SK-N-SH treated with all-trans-retinoic acid at 6 μM for 48 hours (cell line): ENCODE data around the gene FNDC3B.

ENCODE experiments used
- ATAC-seq: fragments of 200-7000 bp; cut with Tn5 transposase; 3 replicates; pipeline ENCODE4 v1.9.1; 2020; ENCODE audit warnings: mild to moderate bottlenecking, moderate library complexity
- ARNTL ChIP-seq: fragments of 450-650 bp; formaldehyde crosslinking; IDR thresholded peaks from 2 replicates; pipeline ENCODE4 v1.5.0; 2020; ENCODE audit warnings: low read depth, mild to moderate bottlenecking, moderate library complexity, borderline replicate concordance
- BACH2 ChIP-seq: fragments of 250-450 bp; sonication (Bioruptor Pico); IDR thresholded peaks from 2 replicates; pipeline ENCODE4 v1.9.0; 2021; ENCODE audit warnings: mild to moderate bottlenecking, borderline replicate concordance
- CREB5 ChIP-seq: fragments of 250-450 bp; sonication (Bioruptor Pico); IDR thresholded peaks from 2 replicates; pipeline ENCODE4 v1.5.1; 2020; ENCODE audit warnings: low read depth, mild to moderate bottlenecking, moderate library complexity
- CSDC2 ChIP-seq: fragments of 250-450 bp; sonication (Bioruptor Pico); IDR thresholded peaks from 2 replicates; pipeline ENCODE4 v1.5.0; 2020; ENCODE audit warnings: mild to moderate bottlenecking, moderate library complexity
- CSRNP3 ChIP-seq: fragments of 250-450 bp; sonication (Bioruptor Pico); IDR thresholded peaks from 2 replicates; pipeline ENCODE4 v1.5.1; 2021; ENCODE audit warnings: mild to moderate bottlenecking, moderate library complexity
- ESRRG ChIP-seq: fragments of 250-450 bp; sonication (Bioruptor Pico); IDR thresholded peaks from 2 replicates; pipeline ENCODE4 v1.6.1; 2021; ENCODE audit warnings: mild to moderate bottlenecking
- ISL1 ChIP-seq: fragments of 250-450 bp; sonication (Bioruptor Pico); IDR thresholded peaks from 2 replicates; pipeline ENCODE4 v2.1.2; 2022; ENCODE audit warnings: mild to moderate bottlenecking, moderate library complexity
- OSR1 ChIP-seq: fragments of 250-450 bp; sonication (Bioruptor Pico); IDR thresholded peaks from 2 replicates; pipeline ENCODE4 v1.8.0; 2022; ENCODE audit warnings: moderate library complexity, mild to moderate bottlenecking, inconsistent platforms
- PATZ1 ChIP-seq: fragments of 250-450 bp; sonication (Bioruptor Pico); IDR thresholded peaks from 2 replicates; pipeline ENCODE4 v1.8.0; 2020; ENCODE audit warnings: mild to moderate bottlenecking, moderate library complexity, borderline replicate concordance
- PPARA ChIP-seq: fragments of 250-450 bp; sonication (Bioruptor Pico); IDR thresholded peaks from 2 replicates; pipeline ENCODE4 v1.5.0; 2020; ENCODE audit warnings: mild to moderate bottlenecking, borderline replicate concordance
- RARB ChIP-seq: fragments of 250-450 bp; sonication (Bioruptor Pico); IDR thresholded peaks from 2 replicates; pipeline ENCODE4 v1.8.0; 2021; ENCODE audit warnings: mild to moderate bottlenecking, moderate library complexity
- SNAI2 ChIP-seq: fragments of 250-450 bp; sonication (Bioruptor Pico); IDR thresholded peaks from 2 replicates; pipeline ENCODE4 v1.5.0; 2020; ENCODE audit warnings: mild to moderate bottlenecking, moderate library complexity
- TCF4 ChIP-seq: fragments of 250-450 bp; sonication (Bioruptor Pico); IDR thresholded peaks from 2 replicates; pipeline ENCODE4 v1.8.0; 2021; ENCODE audit warnings: mild to moderate bottlenecking, moderate library complexity, borderline replicate concordance
- TOX ChIP-seq: fragments of 250-450 bp; sonication (Bioruptor Pico); IDR thresholded peaks from 2 replicates; pipeline ENCODE4 v1.8.0; 2021; ENCODE audit warnings: mild to moderate bottlenecking, moderate library complexity, borderline replicate concordance
- TSHZ2 ChIP-seq: fragments of 250-450 bp; sonication (Bioruptor Pico); IDR thresholded peaks from 2 replicates; pipeline ENCODE4 v1.5.0; 2020; ENCODE audit warnings: mild to moderate bottlenecking, moderate library complexity
- ZC3H10 ChIP-seq: fragments of 250-450 bp; sonication (Bioruptor Pico); IDR thresholded peaks from 2 replicates; pipeline ENCODE4 v1.5.1; 2021; ENCODE audit warnings: mild to moderate bottlenecking, moderate library complexity
- ZFP3 ChIP-seq: fragments of 250-450 bp; sonication (Bioruptor Pico); IDR thresholded peaks from 2 replicates; pipeline ENCODE4 v1.5.0; 2020; ENCODE audit warnings: mild to moderate bottlenecking, moderate library complexity
- ZFP30 ChIP-seq: fragments of 450-650 bp; formaldehyde crosslinking; IDR thresholded peaks from 2 replicates; pipeline ENCODE4 v1.5.0; 2022; ENCODE audit warnings: mild to moderate bottlenecking, moderate library complexity
- ZNF565 ChIP-seq: fragments of 450-650 bp; formaldehyde crosslinking; conservative IDR thresholded peaks from 2 replicates; pipeline ENCODE4 v1.5.0; 2020; ENCODE audit warnings: low read depth, mild to moderate bottlenecking, moderate library complexity
- ZNF70 ChIP-seq: fragments of 450-650 bp; formaldehyde crosslinking; IDR thresholded peaks from 2 replicates; pipeline ENCODE4 v1.5.0; 2020; ENCODE audit warnings: mild to moderate bottlenecking, moderate library complexity
- ZNF8 ChIP-seq: fragments of 450-650 bp; formaldehyde crosslinking; IDR thresholded peaks from 2 replicates; pipeline ENCODE4 v1.5.0; 2020; ENCODE audit warnings: mild to moderate bottlenecking, moderate library complexity
- TF ChIP-seq, protein P1 (sequence below): fragments of 250-450 bp; sonication (Bioruptor Pico); IDR thresholded peaks from 2 replicates; pipeline ENCODE4 v1.8.0; 2021; ENCODE audit warnings: low read depth, mild to moderate bottlenecking, moderate library complexity, borderline replicate concordance

FNDC3B gene

DNA sequence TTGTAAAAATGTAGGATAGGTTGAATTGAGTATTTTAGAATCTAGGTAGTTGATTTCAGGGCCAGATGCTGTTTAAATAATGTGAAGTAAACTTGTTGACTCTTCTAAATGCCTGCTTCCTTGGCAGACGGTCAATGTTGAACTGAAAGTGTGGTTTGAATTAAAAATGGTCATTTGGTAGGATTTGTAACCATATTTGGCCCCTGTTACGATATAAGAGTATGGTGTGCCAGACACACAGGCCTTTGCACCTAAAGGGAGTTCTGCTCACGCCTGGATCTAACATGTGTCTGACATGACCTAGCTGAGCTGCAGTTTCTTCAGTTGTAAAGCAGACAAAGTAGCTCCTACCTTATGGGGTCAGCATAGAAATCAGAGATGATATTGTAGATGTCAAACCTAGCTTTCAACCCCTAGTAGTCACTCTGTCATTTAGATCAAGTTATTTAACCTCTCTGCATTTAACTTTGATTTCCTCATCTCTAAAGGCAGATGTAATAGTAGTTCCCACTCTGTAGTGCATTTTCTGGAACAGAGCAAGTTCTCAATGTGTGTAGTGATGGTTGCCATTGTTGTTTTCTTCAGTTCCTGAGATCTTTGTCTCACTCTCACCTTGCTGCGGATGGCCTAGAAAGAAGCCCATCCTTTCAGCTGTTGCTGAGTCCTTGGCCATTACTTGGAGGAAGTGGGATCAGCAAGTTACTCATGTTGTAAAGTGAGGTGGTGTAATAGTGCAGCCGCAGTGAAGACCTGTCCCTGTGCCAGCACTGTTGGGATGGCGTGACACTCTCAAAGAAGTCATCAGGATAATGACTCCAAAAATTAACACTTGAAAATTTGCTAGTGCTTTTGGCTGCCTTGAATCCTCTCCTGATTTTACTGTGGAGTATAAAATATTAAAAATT lies 318.7 kb downstream of the FNDC3B start:
- no peak for ATAC-seq
- TF ChIP-seq OSR1 (CRISPR knock-in tag) = no peak
- no peak for TF ChIP-seq BACH2 (CRISPR knock-in tag)
- no peak for TF ChIP-seq ZFP3 (CRISPR knock-in tag)
- TF ChIP-seq CREB5 (CRISPR knock-in tag) = no peak
- no peak for TF ChIP-seq TCF4 (CRISPR knock-in tag)
- no peak for TF ChIP-seq TOX (CRISPR knock-in tag)
- no peak for TF ChIP-seq PPARA
- no peak for TF ChIP-seq SNAI2 (CRISPR knock-in tag)
- TF ChIP-seq ISL1 (CRISPR knock-in tag) = no peak
- no peak for TF ChIP-seq TSHZ2 (CRISPR knock-in tag)
- no peak for TF ChIP-seq CSDC2 (CRISPR knock-in tag)
- TF ChIP-seq, all 23 proteins: peak for 0

DNA sequence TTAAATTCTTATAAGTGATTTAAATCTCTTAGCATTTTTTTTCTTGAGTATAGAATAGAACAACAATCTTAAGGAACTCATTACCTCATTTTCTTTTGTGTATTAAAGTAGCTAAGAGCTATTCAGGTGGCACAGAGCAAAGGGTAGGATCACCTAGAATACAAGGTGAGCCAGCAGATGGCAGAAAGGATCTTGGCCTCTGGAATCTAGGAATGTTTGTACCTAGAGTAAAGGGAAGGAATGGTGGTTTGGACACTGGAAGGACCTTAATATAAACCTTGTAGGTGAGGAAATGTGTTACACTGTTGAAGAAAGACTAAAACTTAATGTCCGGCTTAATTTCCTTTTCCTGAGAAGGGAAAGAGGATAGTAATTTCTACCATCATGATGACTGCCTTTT lies 319.9 kb downstream of the FNDC3B start:
- TF ChIP-seq ISL1 (CRISPR knock-in tag) (no peak), CSRNP3 (CRISPR knock-in tag) (no peak), ZC3H10 (CRISPR knock-in tag) (no peak), BACH2 (CRISPR knock-in tag) (no peak), TOX (CRISPR knock-in tag) (no peak), ZNF70 (CRISPR knock-in tag) (no peak), PPARA (no peak), CSDC2 (CRISPR knock-in tag) (no peak), ZNF565 (CRISPR knock-in tag) (no peak), ZNF8 (CRISPR knock-in tag) (no peak), ZFP30 (CRISPR knock-in tag) (no peak), ZFP3 (CRISPR knock-in tag) (no peak), PATZ1 (CRISPR knock-in tag) (no peak), ESRRG (CRISPR knock-in tag) (no peak), SNAI2 (CRISPR knock-in tag) (no peak)
- ATAC-seq = no peak

- ATAC-seq = no peak
- TF ChIP-seq ARNTL (no peak), ZNF8 (CRISPR knock-in tag) (no peak), CSDC2 (CRISPR knock-in tag) (no peak)
Measured at GRCh38 chr3:172359996-172360395, 320.6 kb downstream of the FNDC3B start.

- no peak for ATAC-seq
- TF ChIP-seq ZNF70 (CRISPR knock-in tag) = no peak
- TF ChIP-seq CSDC2 (CRISPR knock-in tag) = no peak
- no peak for TF ChIP-seq BACH2 (CRISPR knock-in tag)
- no peak for TF ChIP-seq PATZ1 (CRISPR knock-in tag)
- TF ChIP-seq RARB = no peak
- no peak for TF ChIP-seq OSR1 (CRISPR knock-in tag)
- no peak for TF ChIP-seq ESRRG (CRISPR knock-in tag)
- no peak for TF ChIP-seq SNAI2 (CRISPR knock-in tag)
- no peak for TF ChIP-seq ISL1 (CRISPR knock-in tag)
- TF ChIP-seq ZC3H10 (CRISPR knock-in tag) = no peak
- TF ChIP-seq ARNTL = no peak
- TF ChIP-seq TCF4 (CRISPR knock-in tag) = no peak
- TF ChIP-seq PPARA = no peak
- no peak for TF ChIP-seq ZFP3 (CRISPR knock-in tag)
- TF ChIP-seq, protein P1, sequence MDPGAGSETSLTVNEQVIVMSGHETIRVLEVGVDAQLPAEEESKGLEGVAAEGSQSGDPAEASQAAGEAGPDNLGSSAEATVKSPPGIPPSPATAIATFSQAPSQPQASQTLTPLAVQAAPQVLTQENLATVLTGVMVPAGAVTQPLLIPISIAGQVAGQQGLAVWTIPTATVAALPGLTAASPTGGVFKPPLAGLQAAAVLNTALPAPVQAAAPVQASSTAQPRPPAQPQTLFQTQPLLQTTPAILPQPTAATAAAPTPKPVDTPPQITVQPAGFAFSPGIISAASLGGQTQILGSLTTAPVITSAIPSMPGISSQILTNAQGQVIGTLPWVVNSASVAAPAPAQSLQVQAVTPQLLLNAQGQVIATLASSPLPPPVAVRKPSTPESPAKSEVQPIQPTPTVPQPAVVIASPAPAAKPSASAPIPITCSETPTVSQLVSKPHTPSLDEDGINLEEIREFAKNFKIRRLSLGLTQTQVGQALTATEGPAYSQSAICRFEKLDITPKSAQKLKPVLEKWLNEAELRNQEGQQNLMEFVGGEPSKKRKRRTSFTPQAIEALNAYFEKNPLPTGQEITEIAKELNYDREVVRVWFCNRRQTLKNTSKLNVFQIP (CRISPR knock-in tag) = no peak
Measured at GRCh38 chr3:172362583-172362982, 323.2 kb downstream of the FNDC3B start.
